Neutrophil (primary cell): ENCODE data around the gene TMEM179.

Experiments
- H3K27ac ChIP-seq: fragments of 200-600 bp; sonication (generic); 2 replicates; pipeline ENCODE4 v1.5.1; 2016; ENCODE audit warnings: mild to moderate bottlenecking, moderate library complexity
- H3K27me3 ChIP-seq: fragments of 200-600 bp; sonication (generic); 2 replicates; pipeline ENCODE4 v1.6.0; 2016; ENCODE audit warnings: mild to moderate bottlenecking
- H3K36me3 ChIP-seq: fragments of 200-600 bp; sonication (generic); 2 replicates; pipeline ENCODE4 v1.5.1; 2017
- H3K4me1 ChIP-seq, 2 experiments: fragments of 200-600 bp in 1 of 2; sonication (generic) in 1 of 2; 1 replicate in 1 of 2; 2 replicates in 1 of 2; pipeline versions ENCODE4 v1.5.1 to v1.6.1; 2013 to 2016; ENCODE audit warnings: low read depth in 1 of 2, low read length in 1 of 2, mild to moderate bottlenecking in 1 of 2, moderate library complexity in 1 of 2; ENCODE audit not compliant: control insufficient read depth in 1 of 2, insufficient read depth in 1 of 2
- H3K4me3 ChIP-seq, 2 experiments: fragments of 200-600 bp in 1 of 2; sonication (generic) in 1 of 2; 1 replicate in 1 of 2; 2 replicates in 1 of 2; pipeline ENCODE4 v1.5.1; 2013 to 2016; ENCODE audit warnings: low read depth in 1 of 2, low read length in 1 of 2, mild to moderate bottlenecking in 1 of 2, moderate library complexity in 1 of 2
- H3K9me3 ChIP-seq: fragments of 200-600 bp; sonication (generic); 2 replicates; pipeline ENCODE4 v1.5.1; 2016
- CTCF ChIP-seq: fragments of 200-600 bp; sonication (generic); IDR thresholded peaks from 2 replicates; pipeline ENCODE4 v1.5.1; 2016; ENCODE audit warnings: antibody characterized with exemption

TMEM179 gene

DNA sequence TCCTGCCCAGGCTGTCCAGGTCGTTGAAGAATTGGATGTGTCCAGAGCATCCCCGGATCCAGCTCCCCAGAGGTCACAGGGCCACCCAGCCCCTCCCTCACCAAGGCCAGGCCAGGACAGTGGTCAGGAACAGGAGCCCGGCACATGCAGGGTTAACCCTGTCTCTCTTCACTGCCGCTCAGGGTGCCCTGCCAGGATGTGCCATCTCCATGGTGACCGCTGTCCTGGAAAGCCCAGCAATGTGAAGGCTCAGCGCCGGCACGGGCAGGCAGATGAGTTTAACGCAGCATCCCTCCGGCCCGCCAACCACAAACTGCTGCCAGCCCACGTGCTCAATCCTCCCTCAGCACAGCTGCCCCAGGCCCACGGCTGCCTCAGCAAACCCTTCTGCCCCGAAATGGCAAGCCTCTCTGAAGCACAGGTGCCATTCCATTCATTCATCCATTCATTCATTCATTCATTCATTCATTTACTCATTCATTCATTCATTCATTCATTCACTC lies 4.4 kb downstream of the TMEM179 start:
- no peak overlapping the region for H3K4me3 ChIP-seq
- H3K36me3 ChIP-seq = no peaks in the 10 kb centered on the region
- TF ChIP-seq CTCF = no peak
- no peaks in the 10 kb centered on the region for H3K9me3 ChIP-seq
- H3K27ac ChIP-seq = no peak overlapping the region
- H3K27me3 ChIP-seq = peaks cover 29% of the 10 kb centered on the region
- H3K4me1 ChIP-seq = no peaks in the 10 kb centered on the region

DNA sequence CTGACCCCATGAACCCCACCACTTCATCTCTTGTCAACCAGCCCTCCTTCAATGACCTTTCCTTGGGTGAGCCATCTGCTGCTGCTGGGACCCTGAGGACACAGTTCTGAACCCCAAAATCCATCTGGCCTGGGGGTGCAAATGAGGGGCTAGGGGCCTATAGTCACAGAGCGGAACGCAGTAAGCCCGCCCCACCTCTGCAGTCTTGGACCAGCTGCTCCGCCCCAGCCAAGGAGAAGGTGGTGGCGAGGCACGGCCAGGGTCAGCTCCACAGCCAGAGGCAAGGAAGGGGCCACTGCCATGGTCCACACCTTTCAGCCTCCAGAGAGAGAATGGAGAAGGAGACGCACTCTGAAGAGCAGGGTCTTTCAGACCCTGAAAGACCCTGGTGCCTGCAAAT lies 5.1 kb downstream of the TMEM179 start:
- Histone ChIP-seq H3K27me3 (peaks cover 22% of the 10 kb centered on the region), H3K4me3 (no peak overlapping the region), H3K27ac (no peak overlapping the region), H3K4me1 (no peaks in the 10 kb centered on the region), H3K36me3 (no peaks in the 10 kb centered on the region), H3K9me3 (no peaks in the 10 kb centered on the region)
- no peak for TF ChIP-seq CTCF

DNA sequence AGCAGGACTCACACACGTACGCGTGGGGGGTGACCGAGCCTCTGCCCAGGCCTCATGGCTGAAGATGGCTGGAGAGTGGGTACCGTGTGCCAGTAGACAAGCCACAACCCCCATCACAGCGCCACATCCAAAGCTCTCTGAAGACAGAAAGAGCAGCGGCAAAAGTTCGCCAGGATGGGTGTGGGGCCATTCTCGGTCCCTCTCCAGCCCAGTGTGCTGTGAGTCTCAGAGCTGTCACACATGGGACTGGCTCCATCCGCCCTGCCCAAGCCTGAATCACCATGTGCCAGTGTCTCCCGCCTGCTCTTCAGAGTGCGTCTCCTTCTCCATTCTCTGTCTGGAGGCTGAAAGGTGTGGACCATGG lies 5.7 kb downstream of the TMEM179 start:
- H3K4me3 ChIP-seq = no peak overlapping the region
- peaks cover 16% of the 10 kb centered on the region for H3K27me3 ChIP-seq
- no peak for TF ChIP-seq CTCF
- H3K36me3 ChIP-seq = no peaks in the 10 kb centered on the region
- H3K9me3 ChIP-seq = no peaks in the 10 kb centered on the region
- H3K4me1 ChIP-seq = no peaks in the 10 kb centered on the region
- H3K27ac ChIP-seq = no peak overlapping the region

DNA sequence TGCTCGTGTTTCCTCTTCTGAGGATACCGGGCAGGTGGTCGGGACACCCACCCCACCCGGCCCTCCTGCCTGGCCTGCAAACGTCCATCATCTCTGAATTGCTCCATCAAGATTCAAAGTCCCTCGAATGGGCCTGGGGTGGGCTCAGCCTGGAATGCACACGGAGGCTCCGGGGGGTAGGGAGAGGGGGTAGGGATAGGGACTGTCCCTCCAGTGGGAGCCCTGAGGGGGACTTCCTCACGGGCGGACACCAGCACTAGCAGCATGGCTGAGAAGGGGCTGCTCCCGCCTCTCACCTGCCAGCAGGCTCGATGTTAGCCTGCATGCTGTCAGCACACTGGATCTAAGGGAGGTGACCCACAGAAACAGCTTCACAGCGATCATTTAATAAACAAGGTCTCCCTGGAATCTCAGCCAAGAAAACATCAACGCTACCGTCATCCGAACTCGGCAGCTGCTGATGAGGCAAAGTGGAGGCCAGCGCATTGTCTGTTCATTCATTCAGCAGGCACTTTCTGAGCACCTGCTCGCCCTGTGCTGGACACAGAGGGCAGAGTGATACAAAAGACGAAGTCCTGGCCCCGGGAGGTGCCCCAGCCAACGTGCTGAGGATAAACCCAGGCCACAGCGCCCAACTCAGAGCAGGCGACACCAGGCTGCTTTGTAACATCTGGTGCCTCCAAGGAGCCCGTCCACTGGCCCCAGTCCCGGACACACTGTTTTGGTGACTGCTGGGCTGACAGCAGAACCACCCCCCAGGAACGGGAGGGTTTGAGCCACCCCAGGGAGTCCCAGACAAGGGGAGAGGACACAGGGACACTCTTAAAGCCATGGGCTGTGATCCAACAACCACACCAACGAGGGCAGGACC lies 6.3 kb downstream of the TMEM179 start:
- no peaks in the 10 kb centered on the region for H3K36me3 ChIP-seq
- no peak overlapping the region for H3K4me3 ChIP-seq
- no peaks in the 10 kb centered on the region for H3K9me3 ChIP-seq
- TF ChIP-seq CTCF = no peak
- H3K4me1 ChIP-seq = no peaks in the 10 kb centered on the region
- H3K27me3 ChIP-seq = peaks cover 10% of the 10 kb centered on the region
- no peak overlapping the region for H3K27ac ChIP-seq

DNA sequence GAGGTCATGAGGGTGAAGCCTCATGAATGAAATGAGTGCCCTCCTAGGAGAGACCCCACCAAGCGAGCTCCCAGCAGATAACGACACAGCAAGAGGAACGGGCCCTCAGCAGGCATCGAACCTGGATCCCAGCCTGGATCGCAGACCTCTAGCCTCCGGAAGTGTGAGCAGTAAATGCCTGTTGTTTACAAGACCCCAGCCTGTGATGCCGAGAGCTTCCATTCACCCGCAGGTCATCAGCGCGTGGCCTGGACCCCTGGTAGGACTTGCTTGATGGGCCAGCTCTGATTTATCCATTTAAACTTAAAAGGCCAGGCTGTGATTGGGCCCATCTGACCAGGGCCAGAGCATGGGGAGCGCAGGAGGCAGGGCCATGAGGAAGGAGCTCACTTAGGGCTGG lies 7.0 kb downstream of the TMEM179 start:
- no peak overlapping the region for H3K4me3 ChIP-seq
- no peaks in the 10 kb centered on the region for H3K9me3 ChIP-seq
- no peak for TF ChIP-seq CTCF
- H3K27ac ChIP-seq = no peak overlapping the region
- H3K4me1 ChIP-seq = no peaks in the 10 kb centered on the region
- H3K36me3 ChIP-seq = no peaks in the 10 kb centered on the region
- peaks cover 3% of the 10 kb centered on the region for H3K27me3 ChIP-seq
